Ovary (tissue), 3 donors: ENCODE data around the gene GPC6.

ENCODE experiments used
- EP300 ChIP-seq: sonication (generic); formaldehyde crosslinking; IDR thresholded peaks from one replicate; pipeline ENCODE4 v1.6.1; 2017; ENCODE audit warnings: antibody characterized with exemption
- TF ChIP-seq, protein P1 (sequence below), 3 donors: fragments of 450-650 bp in 2 of 3; fragments of 200-600 bp in 1 of 3; IDR thresholded peaks; one replicate each; pipeline versions ENCODE4 v1.5.1 to v1.8.0; 2016 to 2022; ENCODE audit warnings: antibody characterized with exemption in 3 of 3, mild to moderate bottlenecking in 1 of 3
- donor health status: DM: no; HTN: no; CAD: no.

DNA sequence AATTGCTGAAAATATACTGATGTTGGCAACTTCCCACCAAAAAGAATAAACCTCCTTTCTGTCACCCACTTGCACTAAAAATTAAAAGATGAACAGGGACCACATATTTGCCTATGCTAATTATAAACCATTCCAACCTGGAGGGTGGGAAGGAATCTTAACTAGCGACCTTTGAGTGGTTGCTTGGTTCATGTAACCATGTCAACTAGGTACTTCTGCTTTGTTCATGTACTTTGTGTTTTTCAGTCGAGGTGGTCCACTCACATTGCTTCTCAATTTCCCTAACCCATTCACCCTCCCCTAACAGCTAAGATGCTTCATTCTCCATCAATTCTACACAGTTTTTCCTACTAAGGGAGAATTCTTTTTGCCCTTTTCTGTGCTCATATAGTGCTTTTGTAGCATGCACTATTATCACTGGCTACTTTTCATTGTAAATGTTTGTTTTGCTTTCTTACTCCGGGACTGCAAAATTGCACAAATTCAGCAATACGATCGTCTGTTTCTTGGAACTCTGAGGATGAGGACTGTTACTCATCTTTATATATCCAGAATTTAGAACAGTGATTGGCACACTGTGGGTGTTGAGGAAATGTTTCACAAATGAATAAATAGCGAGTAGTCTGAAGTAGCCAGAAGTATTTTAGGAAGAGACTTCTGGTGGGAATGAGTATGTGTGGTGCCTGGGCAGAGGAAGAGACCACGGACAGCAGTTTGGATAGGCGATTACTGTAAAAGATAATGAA lies 187.5 kb downstream of the GPC6 start:
- TF ChIP-seq, protein P1, sequence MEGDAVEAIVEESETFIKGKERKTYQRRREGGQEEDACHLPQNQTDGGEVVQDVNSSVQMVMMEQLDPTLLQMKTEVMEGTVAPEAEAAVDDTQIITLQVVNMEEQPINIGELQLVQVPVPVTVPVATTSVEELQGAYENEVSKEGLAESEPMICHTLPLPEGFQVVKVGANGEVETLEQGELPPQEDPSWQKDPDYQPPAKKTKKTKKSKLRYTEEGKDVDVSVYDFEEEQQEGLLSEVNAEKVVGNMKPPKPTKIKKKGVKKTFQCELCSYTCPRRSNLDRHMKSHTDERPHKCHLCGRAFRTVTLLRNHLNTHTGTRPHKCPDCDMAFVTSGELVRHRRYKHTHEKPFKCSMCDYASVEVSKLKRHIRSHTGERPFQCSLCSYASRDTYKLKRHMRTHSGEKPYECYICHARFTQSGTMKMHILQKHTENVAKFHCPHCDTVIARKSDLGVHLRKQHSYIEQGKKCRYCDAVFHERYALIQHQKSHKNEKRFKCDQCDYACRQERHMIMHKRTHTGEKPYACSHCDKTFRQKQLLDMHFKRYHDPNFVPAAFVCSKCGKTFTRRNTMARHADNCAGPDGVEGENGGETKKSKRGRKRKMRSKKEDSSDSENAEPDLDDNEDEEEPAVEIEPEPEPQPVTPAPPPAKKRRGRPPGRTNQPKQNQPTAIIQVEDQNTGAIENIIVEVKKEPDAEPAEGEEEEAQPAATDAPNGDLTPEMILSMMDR (IDR thresholded peaks at IDR 0.05): no peak
- TF ChIP-seq EP300: no peak
